Mucosa of stomach (tissue), 1 donor: ENCODE measurements around the gene PRKCI.
"Not testable (repeated sequence)": the region's sequence is repeated elsewhere in the genome, so short reads cannot be mapped to it uniquely, and the experiment has no call there.

Source experiments
- H3K27me3 ChIP-seq: one replicate; pipeline ENCODE4 v1.7.0; 2013; ENCODE audit warnings: mild to moderate bottlenecking, low read length; ENCODE audit not compliant: control insufficient read depth, insufficient read depth
- H3K36me3 ChIP-seq: one replicate; pipeline ENCODE4 v1.7.0; 2013; ENCODE audit warnings: low read length; ENCODE audit not compliant: control insufficient read depth, insufficient read depth
- H3K4me1 ChIP-seq: one replicate; pipeline ENCODE4 v1.7.0; 2013; ENCODE audit warnings: mild to moderate bottlenecking, low read length; ENCODE audit not compliant: control insufficient read depth, insufficient read depth
- H3K4me3 ChIP-seq: one replicate; pipeline ENCODE4 v1.7.0; 2013; ENCODE audit warnings: low read length
- H3K9ac ChIP-seq: one replicate; pipeline ENCODE4 v1.7.0; 2013; ENCODE audit warnings: mild to moderate bottlenecking, low read length, moderate library complexity
- H3K9me3 ChIP-seq: one replicate; pipeline ENCODE4 v1.7.0; 2013; ENCODE audit warnings: mild to moderate bottlenecking, low read length, moderate library complexity; ENCODE audit not compliant: control insufficient read depth
- donor health status: Pancreatic carcinoma.

PRKCI gene

GRCh38 chr3:170337420-170337819 lies 115.2 kb downstream of the PRKCI start:
- Histone ChIP-seq H3K36me3 (no peaks in the 10 kb centered on the region), H3K4me1 (peaks cover 23% of the 10 kb centered on the region), H3K9ac (no peak overlapping the region), H3K4me3 (no peak overlapping the region), H3K27me3 (no peaks in the 10 kb centered on the region), H3K9me3 (no peaks in the 10 kb centered on the region)

GRCh38 chr3:170338690-170339340 lies 116.6 kb downstream of the PRKCI start:
- H3K27me3 ChIP-seq: no peaks in the 10 kb centered on the region
- no peak overlapping the region for H3K4me3 ChIP-seq
- H3K36me3 ChIP-seq: no peaks in the 10 kb centered on the region
- no peaks in the 10 kb centered on the region for H3K9me3 ChIP-seq
- no peak overlapping the region for H3K9ac ChIP-seq
- peaks cover 23% of the 10 kb centered on the region for H3K4me1 ChIP-seq

DNA sequence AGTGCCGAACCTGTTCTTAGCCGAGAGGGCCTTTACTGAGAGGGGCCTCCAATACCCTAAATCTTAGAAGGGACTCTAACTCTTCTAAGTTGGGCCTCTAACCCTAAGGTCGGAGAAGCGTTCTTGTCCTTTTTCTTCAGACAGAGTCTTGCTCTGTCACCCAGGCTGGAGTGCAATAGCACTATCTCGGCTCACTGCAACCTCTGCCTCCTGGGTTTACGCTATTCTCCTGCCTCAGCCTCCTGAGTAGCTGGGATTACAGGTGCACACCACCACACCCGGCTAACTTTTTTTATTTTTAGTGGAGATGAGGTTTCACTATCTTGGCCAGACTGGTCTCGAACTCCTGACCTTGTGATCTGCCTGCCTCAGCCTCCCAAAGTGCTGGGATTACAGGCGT lies 120.0 kb downstream of the PRKCI start:
- not testable (repeated sequence) for H3K27me3 ChIP-seq, H3K36me3 ChIP-seq, H3K9me3 ChIP-seq, H3K4me1 ChIP-seq, H3K4me3 ChIP-seq, H3K9ac ChIP-seq

- H3K27me3 ChIP-seq: not testable (repeated sequence)
These were observed 121.6 kb downstream of the PRKCI start for GRCh38 chr3:170343859-170344258.

GRCh38 chr3:170344971-170345370 lies 122.7 kb downstream of the PRKCI start:
- no peak overlapping the region for H3K4me3 ChIP-seq
- H3K4me1 ChIP-seq: peaks cover 5% of the 10 kb centered on the region
- H3K36me3 ChIP-seq: no peaks in the 10 kb centered on the region
- H3K27me3 ChIP-seq: no peaks in the 10 kb centered on the region
- no peaks in the 10 kb centered on the region for H3K9me3 ChIP-seq
- no peak overlapping the region for H3K9ac ChIP-seq

More at GRCh38 chr3:170343859-170344258, 121.6 kb downstream of the PRKCI start:
- not testable (repeated sequence) for H3K9ac ChIP-seq, H3K4me1 ChIP-seq, H3K4me3 ChIP-seq, H3K36me3 ChIP-seq, H3K9me3 ChIP-seq

GRCh38 chr3:170346481-170347392 lies 124.5 kb downstream of the PRKCI start:
- H3K36me3 ChIP-seq: no peaks in the 10 kb centered on the region
- H3K27me3 ChIP-seq: no peaks in the 10 kb centered on the region
- no peak overlapping the region for H3K4me3 ChIP-seq
- no peaks in the 10 kb centered on the region for H3K9me3 ChIP-seq
- H3K9ac ChIP-seq: no peak overlapping the region
- peaks cover 5% of the 10 kb centered on the region for H3K4me1 ChIP-seq

DNA sequence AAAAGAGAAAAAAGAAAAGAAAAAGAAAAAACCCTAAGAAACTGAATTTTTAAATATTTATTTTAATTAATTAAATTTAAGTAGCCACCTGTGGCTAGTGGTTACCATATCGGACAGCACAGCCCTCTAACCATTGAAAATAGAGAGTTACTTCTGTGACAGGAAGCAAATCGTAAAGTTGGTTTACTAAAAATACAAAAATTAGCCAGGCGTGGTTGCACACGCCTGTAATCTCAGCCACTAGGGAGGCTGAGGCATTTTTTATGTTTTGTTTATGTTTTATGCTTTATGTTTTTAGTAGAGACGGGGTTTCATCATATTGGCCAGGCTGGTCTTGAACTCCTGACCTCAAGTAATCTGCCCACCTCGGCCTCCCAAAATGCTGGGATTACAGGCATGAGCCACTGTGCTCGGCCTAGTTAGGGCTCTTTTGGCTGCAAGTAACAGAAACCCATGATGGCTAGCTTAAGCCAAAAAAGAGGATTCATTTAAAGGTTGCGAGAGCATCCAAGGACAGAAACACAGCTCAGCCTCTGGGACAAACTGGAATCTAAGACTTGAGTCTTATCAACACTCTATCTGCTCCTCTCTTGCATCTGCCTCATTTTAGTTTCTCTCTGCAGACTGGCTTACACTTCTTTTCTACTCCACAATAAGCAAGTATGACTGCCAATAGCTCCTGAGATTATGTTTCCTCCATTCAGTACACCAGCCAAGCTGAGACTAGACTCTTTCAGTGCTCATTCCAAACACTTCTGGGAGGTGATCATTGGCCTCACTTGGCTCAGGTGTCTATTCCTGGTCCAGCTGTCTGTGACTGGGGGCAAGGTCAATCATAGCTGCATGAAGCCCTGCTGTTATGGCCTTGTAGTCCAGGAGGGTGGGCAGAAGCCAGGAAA lies 128.5 kb downstream of the PRKCI start:
- Histone ChIP-seq H3K9me3 (no peaks in the 10 kb centered on the region), H3K9ac (no peak overlapping the region), H3K27me3 (no peaks in the 10 kb centered on the region), H3K36me3 (no peaks in the 10 kb centered on the region), H3K4me1 (peaks cover 4% of the 10 kb centered on the region), H3K4me3 (no peak overlapping the region)

DNA sequence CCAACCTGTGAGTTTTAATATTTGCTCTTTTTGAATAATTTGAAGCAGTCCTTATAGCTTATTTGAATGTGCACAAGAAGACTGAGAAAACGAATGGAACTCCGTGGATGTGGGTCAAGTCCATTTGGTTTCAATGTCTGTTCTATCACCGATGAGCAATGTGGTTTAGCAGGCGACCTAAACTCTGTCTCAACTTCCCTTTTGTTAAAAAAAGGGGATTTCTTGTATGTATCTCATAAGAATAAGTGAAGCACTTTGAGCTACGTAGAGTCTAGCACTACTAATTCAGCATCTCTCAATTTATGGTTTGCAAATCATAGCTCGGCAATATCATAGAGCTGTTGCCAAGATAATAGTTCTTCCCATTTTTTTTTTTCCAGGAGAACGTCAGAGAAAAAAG lies 130.7 kb downstream of the PRKCI start:
- H3K4me3 ChIP-seq: no peak overlapping the region

DNA sequence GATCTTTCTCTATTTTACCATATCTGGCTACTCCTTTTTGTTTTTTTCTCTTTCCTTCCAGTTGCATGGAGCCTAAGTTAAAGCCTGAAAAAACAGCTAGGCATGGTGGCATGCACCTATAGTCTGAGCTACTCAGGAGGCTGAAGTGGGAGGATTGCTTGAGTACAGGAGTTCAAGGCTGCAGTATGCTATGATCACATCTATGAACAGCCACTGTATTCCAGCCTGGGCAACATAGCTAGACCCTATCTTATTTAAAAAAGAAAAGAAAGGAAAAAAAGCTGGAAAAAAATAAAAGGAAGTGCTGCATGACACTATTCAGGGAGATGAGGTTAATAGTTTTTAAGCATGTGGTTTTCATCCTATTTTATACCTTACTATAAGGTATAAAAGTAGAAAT lies 131.3 kb downstream of the PRKCI start:
- H3K4me3 ChIP-seq: no peak overlapping the region
- H3K36me3 ChIP-seq: no peaks in the 10 kb centered on the region
- H3K4me1 ChIP-seq: peaks cover 11% of the 10 kb centered on the region
- no peaks in the 10 kb centered on the region for H3K27me3 ChIP-seq
- no peak overlapping the region for H3K9ac ChIP-seq
- H3K9me3 ChIP-seq: no peaks in the 10 kb centered on the region

More for the DNA sequence above, 130.7 kb downstream of the PRKCI start:
- H3K9ac ChIP-seq: no peak overlapping the region
- H3K27me3 ChIP-seq: no peaks in the 10 kb centered on the region
- H3K4me1 ChIP-seq: peaks cover 11% of the 10 kb centered on the region
- H3K36me3 ChIP-seq: no peaks in the 10 kb centered on the region
- no peaks in the 10 kb centered on the region for H3K9me3 ChIP-seq

- no peak overlapping the region for H3K4me3 ChIP-seq
- H3K9ac ChIP-seq: no peak overlapping the region
- peaks cover 11% of the 10 kb centered on the region for H3K4me1 ChIP-seq
- no peaks in the 10 kb centered on the region for H3K9me3 ChIP-seq
- no peaks in the 10 kb centered on the region for H3K27me3 ChIP-seq
- no peaks in the 10 kb centered on the region for H3K36me3 ChIP-seq
These were observed 132.5 kb downstream of the PRKCI start for GRCh38 chr3:170354760-170355159.
